ENCODE measurements around the gene IRAK1BP1. TPM values are rescaled to one million over a fixed set of nuclear protein-coding genes. Genes with fewer than 3 reads are reported as not detected.
"Not testable (repeated sequence)": the region's sequence is repeated elsewhere in the genome, so short reads cannot be mapped to it uniquely, and the experiment has no call there.

IRAK1BP1 gene
- polyA plus RNA-seq, 2 of the 4 experiments (the other 2 are of a cell fraction) = 0.92 to 2.6 TPM

GRCh38 chr6:78845567-78845966 is 21.8 kb upstream of the IRAK1BP1 start (continued):
- TF ChIP-seq NFE2L2 (conservative IDR thresholded peaks at IDR 0.05; ENCODE audit: low read length) = no peak

DNA sequence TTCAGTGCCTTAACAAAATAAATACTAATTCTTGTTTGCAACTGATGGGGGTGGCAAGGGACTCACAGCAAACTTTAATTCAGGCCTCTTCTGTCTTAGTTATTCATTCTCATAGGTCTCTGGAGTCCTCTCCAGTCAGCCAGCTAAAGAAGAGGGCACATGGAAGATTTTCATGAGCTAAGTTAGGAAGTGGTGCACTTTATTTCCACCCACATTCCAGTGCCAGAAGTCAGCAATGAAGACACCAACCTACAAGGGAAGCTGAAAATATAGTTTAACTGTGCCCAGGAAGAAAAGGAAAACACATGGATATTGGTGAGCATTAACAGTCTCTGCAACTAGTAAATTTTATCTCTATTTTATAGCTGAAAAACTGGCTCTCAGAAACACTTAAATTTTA is 16.7 kb upstream of the IRAK1BP1 start:
- FAIRE-seq (no peak), DNase-seq (ENCODE audit: low read depth in 1 of 2, low spot score in 1 of 2) (no peak), ATAC-seq (no peak)
- CTCF ChIA-PET = no interaction called here
- Histone ChIP-seq H3K4me1 (no peaks in the 10 kb centered on the region), H3K9me3 (no peaks in the 10 kb centered on the region), H3K4me3 (no peak overlapping the region), H3K27ac (no peak overlapping the region), H3K4me2 (no peak overlapping the region)
- POLR2A ChIA-PET = no interaction called here
- TF ChIP-seq HEYL (CRISPR knock-in tag; IDR thresholded peaks at IDR 0.05) (no peak), TFCP2L1 (CRISPR knock-in tag; IDR thresholded peaks at IDR 0.05) (no peak), TP53 (CRISPR knock-in tag; IDR thresholded peaks at IDR 0.05) (no peak), RNF2 (IDR thresholded peaks at IDR 0.05; ENCODE audit: borderline replicate concordance, low read depth) (no peak), PHF8 (IDR thresholded peaks at IDR 0.05; ENCODE audit: borderline replicate concordance, low read depth) (no peak), FOXS1 (CRISPR knock-in tag; IDR thresholded peaks at IDR 0.05) (no peak), CBX8 (IDR thresholded peaks at IDR 0.05) (no peak), RAD21 (conservative IDR thresholded peaks at IDR 0.05 in 1 of 2, IDR thresholded peaks at IDR 0.05 in 1 of 2) (no peak), MAFK (IDR thresholded peaks at IDR 0.05; ENCODE audit: partially characterized antibody) (no peak), FOSB (CRISPR knock-in tag; IDR thresholded peaks at IDR 0.05) (no peak), GATA3 (IDR thresholded peaks at IDR 0.05; ENCODE audit: borderline replicate concordance) (no peak), BHLHE40 (IDR thresholded peaks at IDR 0.05; ENCODE audit: low read depth, low read length) (no peak), RFX5 (IDR thresholded peaks at IDR 0.05) (no peak), ZSCAN20 (CRISPR knock-in tag; IDR thresholded peaks at IDR 0.05) (no peak), HMGXB4 (CRISPR knock-in tag; IDR thresholded peaks at IDR 0.05; ENCODE audit: borderline replicate concordance) (no peak)
- TF ChIP-seq, protein P1, sequence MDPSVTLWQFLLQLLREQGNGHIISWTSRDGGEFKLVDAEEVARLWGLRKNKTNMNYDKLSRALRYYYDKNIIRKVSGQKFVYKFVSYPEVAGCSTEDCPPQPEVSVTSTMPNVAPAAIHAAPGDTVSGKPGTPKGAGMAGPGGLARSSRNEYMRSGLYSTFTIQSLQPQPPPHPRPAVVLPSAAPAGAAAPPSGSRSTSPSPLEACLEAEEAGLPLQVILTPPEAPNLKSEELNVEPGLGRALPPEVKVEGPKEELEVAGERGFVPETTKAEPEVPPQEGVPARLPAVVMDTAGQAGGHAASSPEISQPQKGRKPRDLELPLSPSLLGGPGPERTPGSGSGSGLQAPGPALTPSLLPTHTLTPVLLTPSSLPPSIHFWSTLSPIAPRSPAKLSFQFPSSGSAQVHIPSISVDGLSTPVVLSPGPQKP (IDR thresholded peaks at IDR 0.05; ENCODE audit: low read depth, low read length) = no peak

- no peak for FAIRE-seq
- Histone ChIP-seq H3K4me1 (no peaks in the 10 kb centered on the region), H3K4me3 (no peak overlapping the region), H3K9me3 (no peaks in the 10 kb centered on the region), H3K27ac (no peak overlapping the region), H3K4me2 (no peak overlapping the region)
- ChIA-PET CTCF (no interaction called here), POLR2A (no interaction called here)
- no peak for DNase-seq (ENCODE audit: low read depth in 1 of 2, low spot score in 1 of 2)
- TF ChIP-seq ZNF302 (CRISPR knock-in tag; IDR thresholded peaks at IDR 0.05) = no peak
- peak; percentile 50 for TF ChIP-seq MAFK (IDR thresholded peaks at IDR 0.05; ENCODE audit: partially characterized antibody)
- no peak for ATAC-seq
These were observed 16.2 kb upstream of the IRAK1BP1 start for GRCh38 chr6:78851156-78851555.

DNA sequence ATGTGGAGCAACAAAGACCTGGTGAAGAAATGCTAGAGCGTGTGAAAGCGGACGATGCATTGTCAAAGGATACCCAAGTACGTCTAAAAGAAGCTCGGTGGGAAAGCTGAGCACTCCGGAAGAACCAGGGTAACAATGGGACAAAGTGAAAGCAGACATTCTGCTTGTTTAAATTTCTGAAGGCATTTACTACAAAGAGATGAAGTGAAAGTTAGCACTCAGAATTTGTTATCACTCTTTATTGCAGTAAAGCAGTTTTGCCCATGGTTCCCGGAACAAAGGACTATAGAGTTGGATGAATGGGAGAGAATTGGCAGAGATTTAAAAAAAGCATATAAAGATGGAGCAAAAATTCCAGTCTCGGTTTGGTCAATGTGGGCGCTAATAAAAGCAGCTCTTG is 12.8 kb upstream of the IRAK1BP1 start:
- POLR2A ChIA-PET = no interaction called here
- FAIRE-seq (no peak), DNase-seq (ENCODE audit: low read depth in 1 of 2, low spot score in 1 of 2) (no peak), ATAC-seq (no peak)
- no peak overlapping the region for H3K4me2 ChIP-seq
- CTCF ChIA-PET = no interaction called here
- TF ChIP-seq, protein P2, sequence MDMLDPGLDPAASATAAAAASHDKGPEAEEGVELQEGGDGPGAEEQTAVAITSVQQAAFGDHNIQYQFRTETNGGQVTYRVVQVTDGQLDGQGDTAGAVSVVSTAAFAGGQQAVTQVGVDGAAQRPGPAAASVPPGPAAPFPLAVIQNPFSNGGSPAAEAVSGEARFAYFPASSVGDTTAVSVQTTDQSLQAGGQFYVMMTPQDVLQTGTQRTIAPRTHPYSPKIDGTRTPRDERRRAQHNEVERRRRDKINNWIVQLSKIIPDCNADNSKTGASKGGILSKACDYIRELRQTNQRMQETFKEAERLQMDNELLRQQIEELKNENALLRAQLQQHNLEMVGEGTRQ (IDR thresholded peaks at IDR 0.05) = no peak
- TF ChIP-seq, protein P3, sequence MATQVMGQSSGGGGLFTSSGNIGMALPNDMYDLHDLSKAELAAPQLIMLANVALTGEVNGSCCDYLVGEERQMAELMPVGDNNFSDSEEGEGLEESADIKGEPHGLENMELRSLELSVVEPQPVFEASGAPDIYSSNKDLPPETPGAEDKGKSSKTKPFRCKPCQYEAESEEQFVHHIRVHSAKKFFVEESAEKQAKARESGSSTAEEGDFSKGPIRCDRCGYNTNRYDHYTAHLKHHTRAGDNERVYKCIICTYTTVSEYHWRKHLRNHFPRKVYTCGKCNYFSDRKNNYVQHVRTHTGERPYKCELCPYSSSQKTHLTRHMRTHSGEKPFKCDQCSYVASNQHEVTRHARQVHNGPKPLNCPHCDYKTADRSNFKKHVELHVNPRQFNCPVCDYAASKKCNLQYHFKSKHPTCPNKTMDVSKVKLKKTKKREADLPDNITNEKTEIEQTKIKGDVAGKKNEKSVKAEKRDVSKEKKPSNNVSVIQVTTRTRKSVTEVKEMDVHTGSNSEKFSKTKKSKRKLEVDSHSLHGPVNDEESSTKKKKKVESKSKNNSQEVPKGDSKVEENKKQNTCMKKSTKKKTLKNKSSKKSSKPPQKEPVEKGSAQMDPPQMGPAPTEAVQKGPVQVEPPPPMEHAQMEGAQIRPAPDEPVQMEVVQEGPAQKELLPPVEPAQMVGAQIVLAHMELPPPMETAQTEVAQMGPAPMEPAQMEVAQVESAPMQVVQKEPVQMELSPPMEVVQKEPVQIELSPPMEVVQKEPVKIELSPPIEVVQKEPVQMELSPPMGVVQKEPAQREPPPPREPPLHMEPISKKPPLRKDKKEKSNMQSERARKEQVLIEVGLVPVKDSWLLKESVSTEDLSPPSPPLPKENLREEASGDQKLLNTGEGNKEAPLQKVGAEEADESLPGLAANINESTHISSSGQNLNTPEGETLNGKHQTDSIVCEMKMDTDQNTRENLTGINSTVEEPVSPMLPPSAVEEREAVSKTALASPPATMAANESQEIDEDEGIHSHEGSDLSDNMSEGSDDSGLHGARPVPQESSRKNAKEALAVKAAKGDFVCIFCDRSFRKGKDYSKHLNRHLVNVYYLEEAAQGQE (IDR thresholded peaks at IDR 0.05) = no peak
- no peak for TF ChIP-seq RFX5 (IDR thresholded peaks at IDR 0.05)
- no peak for TF ChIP-seq RCOR1 (IDR thresholded peaks at IDR 0.05; ENCODE audit: low read depth, low read length)
- no peak for TF ChIP-seq SMC3 (IDR thresholded peaks at IDR 0.05)
- no peak for TF ChIP-seq TP53 (CRISPR knock-in tag; IDR thresholded peaks at IDR 0.05)
- no peak for TF ChIP-seq EP300 (IDR thresholded peaks at IDR 0.05)
- no peak for TF ChIP-seq CBX8 (IDR thresholded peaks at IDR 0.05)
- H3K4me1 ChIP-seq = no peaks in the 10 kb centered on the region
- 98% methylated on average over 9 of the region's 9 CpGs for WGBS (ENCODE audit: missing lambda C conversion rate)
- H3K27ac ChIP-seq = no peak overlapping the region
- no peak overlapping the region for H3K4me3 ChIP-seq
- H3K9me3 ChIP-seq = no peaks in the 10 kb centered on the region

GRCh38 chr6:78858339-78858938 is 8.9 kb upstream of the IRAK1BP1 start:
- POLR2A ChIA-PET; ATAC-seq; H3K4me1 ChIP-seq; CTCF ChIA-PET; H3K4me2 ChIP-seq; DNase-seq (ENCODE audit: low read depth in 1 of 2, low spot score in 1 of 2); FAIRE-seq; H3K4me3 ChIP-seq; H3K27ac ChIP-seq; H3K9me3 ChIP-seq: not testable (repeated sequence)
- 87% methylated on average over 7 of the region's 8 CpGs for WGBS (ENCODE audit: missing lambda C conversion rate)
